NOMO-1 treated with dmso at 0.1 percent for 144 hours (cell line): ENCODE measurements around the gene PLEKHB1.

Experiments used
- DNase-seq: peaks from one replicate; lab custom pipeline; 2025; ENCODE audit not compliant: unreplicated experiment; lab: John Stamatoyannopoulos, UW

PLEKHB1 gene, protein sequence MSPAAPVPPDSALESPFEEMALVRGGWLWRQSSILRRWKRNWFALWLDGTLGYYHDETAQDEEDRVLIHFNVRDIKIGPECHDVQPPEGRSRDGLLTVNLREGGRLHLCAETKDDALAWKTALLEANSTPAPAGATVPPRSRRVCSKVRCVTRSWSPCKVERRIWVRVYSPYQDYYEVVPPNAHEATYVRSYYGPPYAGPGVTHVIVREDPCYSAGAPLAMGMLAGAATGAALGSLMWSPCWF

DNA sequence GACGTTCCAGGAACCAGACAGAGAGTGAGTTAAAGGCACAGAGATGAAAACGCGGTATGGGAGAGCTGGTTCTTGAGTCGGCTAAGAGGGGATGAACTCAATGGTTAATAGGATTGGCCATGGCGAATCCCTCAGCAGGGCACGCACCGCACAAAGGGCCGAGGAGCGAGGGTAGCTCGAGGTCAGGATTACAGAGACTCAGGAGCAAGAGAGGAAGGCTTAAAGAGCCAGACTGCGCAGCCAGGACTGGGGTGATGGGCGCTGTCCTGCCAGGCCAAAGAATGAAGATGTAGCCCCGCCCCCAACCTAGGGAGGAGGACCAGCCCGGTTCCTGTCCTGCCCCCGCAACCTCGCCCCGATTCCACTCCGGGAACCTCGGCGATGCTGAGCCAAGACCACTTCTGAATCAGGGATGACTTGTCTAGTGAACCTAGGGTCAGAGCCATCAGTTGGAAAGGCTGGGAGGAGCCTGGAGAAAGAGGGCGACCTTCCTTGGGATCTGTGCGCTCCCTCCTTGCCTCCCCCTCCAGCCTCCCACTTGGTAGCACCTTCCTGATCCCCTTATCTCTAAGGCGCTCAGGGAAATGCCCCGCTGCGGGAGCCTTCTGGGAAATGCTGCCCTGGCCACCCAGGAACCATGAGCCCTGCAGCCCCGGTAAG, at the start of gene PLEKHB1:
TSS of gene PLEKHB1 (plus strand) at position 610 of the 660 bp plus-strand sequence. CDS start at position 638, 28 bp downstream.
- DNase-seq, result no peak

DNA sequence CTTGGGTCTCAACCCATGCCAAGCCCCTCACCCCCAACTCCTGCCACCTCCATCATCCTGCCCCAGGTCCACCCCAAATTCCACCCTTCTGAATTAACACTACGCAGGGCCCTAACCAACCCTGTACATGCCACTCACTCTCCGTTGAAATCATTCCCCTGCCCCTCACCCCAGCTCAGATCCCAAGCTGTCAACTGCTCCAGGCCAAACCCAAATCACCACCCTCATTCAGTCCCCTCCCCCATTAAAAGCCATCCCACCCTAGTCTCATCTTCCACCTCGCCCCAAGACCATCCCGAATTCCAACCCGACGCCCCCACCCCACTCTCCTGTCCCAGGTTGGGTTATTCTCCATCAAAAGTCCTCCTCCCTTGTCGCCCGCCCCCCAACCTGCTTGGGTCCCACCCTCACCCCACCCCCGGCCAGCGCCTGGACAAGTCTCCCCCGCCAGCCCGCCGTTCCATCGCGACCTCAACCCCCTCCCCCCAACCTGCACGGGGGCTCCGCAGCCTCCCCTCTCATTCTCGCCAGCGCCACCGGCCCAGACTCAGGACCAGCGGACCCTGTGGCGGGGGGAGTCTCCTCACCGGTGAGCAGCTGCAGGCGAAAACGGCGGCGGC, 48.9 kb upstream of the PLEKHB1 start:
- no peak for DNase-seq

DNA sequence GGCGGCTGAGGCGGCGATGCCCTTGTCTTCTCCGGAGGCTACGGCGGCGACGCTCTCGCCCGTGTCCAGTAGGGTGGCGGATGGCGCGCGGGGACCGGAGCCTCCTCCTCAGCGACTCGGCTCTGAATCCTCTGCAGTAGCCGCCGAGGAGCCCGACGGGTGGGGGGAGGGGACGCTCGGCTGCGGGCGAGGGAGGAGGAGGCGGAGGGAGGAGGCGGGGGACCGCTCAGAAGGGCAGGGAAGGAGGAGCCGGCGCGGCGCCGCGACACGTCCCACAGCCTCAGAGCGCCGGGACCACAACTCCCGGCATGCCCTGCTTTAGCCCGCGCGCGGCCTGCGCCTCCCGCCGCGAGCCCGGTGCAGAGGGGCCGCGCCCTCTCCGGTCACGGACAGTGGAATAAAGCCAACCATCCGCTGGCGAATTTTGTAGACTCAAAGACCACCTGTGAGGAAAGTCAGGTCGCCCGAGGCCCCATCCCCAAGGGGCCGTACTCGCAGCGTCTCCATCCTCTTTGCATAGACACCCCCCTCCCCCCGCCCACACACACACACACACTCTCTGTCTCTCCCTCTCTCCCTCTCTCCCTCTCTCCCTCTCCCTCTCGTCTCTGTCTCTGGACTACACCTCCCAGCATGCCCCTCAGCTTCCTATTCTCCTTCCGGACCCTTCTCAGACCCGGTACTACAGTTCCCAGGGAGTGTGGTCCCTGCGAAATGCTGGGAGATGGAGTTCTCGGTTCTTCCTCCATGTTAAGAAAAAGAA, 48.2 kb upstream of the PLEKHB1 start, which contains the start of gene FAM168A:
TSS of gene FAM168A (minus strand) at position 157 of the 763 bp plus-strand sequence. CDS start 129,638 bp downstream, outside the sequence.
- DNase-seq, result peak; percentile 94

DNA sequence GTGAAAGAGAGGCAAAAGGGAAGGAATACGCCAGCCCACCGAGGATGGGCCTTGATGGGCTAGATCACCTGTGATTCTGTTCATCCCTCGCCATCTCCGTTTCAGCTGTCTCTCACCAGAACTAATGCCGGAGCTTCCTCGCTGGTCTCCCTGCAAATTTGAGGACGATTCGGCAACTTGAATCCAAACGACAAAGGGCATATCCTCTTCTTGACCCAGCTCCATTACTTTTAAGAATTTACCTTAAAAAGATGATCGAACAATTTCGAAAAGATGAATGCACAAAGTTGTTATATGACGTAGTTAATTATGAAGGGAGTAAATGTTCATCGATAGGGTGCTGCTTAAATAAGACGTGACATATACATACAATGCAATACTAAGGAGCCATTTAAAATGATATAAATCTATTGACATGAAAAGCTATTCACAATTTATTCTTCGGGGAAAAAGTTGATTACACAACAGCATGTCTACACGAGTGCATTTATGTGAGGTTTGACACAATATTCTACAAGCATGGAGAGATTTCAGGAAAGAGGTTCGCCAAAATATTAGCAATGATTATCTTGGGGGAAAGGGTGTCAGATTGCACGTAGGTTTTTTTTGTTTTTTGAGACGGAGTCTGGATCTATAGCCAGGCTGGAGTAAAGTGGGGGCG, 47.5 kb upstream of the PLEKHB1 start:
- DNase-seq, result no peak

DNA sequence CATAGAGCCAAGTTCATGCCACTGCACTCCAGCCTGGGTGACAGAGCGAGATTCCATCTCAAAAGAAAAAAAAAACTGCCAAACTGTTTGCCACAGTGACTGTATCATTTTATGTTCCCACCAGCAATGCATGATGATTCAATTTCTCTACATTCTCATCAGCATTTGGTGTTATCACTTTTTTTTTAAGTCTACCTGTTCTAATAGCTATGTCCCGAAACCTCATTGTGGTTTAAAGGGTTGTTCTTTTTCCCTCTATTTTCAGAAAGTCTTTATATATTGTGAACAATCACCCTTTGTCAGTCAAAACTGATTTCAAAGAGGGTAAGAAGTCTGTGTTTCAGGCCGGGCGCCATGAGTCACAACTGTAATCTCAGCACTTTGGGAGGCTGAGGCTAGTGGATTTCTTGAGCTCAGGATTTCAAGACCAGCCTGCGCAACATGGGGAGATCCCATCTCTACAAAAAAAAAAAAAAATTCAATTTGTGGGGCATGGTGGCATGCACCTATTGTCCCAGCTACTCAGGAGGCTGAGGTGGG, 33.7 kb upstream of the PLEKHB1 start:
- no peak for DNase-seq

DNA sequence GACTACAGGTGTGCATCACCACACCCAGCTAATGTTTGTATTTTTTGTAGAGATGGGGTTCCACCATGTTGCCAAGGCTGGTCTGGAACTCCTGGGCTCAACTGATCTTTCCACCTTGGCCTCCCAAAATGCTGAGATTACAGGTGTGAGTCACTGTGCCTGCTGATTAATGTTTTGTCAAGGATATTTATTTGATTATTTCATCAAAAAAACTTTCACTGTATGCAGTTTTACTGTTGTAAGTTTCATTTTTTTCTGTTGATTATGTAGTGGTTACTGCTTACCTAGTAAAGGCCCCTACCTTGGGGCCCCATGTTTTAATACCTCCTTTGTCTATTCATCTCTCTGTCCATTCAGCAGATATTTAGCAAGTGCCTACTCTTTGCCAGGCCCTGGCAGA, 31.8 kb upstream of the PLEKHB1 start:
- no peak for DNase-seq

DNA sequence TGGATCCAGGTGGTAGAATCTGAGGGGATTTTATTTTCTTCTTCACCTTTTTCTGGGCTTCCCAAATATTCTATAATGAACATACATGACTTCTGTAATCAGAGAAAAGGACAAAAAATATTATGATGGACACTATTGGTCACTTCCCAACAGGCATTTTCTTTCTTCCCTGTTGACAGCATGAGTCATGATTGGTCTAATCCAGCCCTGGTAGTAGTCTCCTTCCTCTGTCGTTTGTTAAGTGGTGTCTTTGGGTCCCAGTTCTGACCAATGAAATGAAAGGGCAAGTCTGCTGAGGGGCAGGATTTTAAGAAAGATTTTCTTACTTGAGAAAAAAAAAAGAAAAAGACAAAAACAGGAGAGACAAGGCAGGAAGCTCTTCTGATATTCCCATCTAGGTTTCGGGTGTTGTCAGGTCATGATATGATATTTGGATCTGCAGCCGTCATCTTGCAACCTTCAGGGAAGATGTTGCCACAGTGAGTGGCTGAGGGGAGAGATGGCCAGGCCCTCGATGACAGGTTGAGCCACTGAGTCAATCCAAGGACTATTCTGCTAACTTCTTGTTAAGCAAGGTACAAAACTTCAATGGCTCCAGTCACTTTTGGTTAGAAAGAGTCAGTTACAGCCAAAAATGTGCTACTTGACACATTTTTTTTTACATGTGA, 23.3 kb upstream of the PLEKHB1 start:
- DNase-seq, result no peak

DNA sequence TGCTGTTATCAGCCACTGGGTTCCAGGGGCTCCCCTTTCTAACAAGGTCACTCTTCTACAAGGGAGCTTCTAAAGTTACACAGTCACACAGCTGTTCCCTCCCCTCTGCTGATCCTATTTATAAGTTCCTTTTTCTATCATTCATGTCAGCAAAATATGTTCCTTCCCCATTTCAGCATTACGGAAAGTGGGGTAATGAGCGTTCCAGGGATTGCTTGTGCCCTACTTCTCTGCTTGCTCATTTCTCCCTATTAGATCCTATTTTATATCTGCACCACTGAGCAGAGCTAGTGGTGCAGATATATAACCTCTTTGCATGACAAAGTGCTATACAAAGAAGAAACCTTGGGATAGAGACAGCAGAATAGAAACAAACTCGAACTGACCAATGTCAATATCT, 22.7 kb upstream of the PLEKHB1 start:
- DNase-seq, result peak; percentile 62

DNA sequence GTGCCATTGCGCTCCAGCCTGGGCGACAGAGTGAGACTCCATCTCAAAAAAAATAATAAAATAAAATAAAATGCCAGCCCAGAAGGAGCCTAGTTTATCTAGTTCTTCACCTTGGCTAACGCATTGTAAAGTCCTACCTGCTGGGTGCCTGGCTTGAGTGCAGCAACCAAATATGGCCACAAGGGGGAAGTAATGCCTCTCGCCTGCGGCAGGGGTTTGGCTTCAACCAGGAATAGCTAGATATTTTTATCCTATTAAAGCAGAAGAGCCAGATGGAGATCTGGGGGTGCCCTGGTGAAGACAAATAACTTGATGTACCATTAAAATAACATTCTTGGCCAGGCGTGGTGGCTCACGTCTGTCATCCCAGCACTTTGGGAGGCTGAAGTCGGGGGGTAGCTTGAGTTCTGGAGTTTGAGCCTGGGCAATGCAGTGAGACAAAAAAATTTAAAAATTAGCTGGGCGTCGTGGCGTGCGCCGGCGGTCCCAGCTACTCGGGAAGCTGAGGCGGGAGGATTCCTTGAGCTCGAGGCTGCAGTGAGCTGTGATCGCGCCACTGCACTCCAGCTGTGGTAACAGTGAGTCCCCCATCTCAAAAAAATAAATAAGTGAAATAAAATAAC, 20.6 kb upstream of the PLEKHB1 start:
- peak; percentile 45 for DNase-seq

DNA sequence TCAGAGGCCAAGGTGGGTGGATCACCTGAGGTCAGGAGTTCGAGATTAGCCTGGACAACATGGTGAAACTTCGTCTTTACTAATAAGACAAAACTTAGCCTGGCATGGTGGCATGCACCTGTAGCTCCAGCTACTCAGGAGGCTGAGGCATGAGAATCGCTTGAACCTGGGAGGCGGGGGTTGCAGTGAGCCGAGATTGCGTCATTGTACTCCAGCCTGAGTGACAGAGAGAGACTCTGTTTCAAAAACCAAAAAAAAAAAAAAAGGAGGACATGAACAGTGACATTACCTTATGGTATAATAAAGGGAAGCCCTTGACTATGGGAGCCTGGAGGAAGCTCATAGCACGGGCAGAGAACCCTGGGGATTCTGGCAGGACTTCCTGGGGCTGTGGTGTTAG, 16.5 kb upstream of the PLEKHB1 start:
- DNase-seq, result no peak

DNA sequence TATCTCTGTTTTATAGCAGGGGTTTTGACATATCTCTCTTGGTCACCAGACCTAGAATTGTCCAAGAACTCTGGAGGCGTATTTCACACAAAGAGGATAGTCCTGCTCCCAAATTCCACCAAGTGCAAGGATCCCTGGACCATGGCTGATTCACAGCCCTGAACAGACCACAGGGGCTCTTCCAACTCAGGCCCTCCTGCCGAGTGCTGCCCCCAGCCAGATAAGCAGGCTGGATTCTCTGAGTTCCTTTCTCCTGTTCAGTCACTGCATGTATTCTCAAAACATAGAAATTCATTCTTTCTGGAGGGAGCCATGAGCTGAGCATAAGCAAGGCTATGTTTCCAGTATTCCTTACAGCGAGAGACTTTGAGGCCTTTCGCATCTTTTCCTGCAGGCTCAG, 13.4 kb upstream of the PLEKHB1 start:
- DNase-seq, result no peak

DNA sequence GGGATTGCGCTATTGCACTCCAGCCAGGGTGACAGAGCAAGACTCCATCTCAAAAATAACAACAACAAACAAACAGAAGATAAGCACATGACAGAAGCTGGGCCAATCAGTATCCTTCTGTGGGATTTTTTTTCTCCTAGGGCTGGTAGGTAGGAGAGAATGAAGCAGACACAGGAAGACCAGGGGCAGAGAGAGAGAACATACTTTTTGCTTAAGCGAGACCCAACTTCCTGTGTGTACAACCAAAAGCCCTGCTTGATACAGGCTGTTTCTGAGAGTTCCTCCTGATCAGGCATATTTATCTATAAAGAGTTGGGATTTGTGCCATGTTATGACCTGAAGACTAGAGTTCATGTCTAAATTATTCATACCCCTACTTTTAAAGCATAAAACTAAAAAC, 12.4 kb upstream of the PLEKHB1 start:
- DNase-seq, result no peak

DNA sequence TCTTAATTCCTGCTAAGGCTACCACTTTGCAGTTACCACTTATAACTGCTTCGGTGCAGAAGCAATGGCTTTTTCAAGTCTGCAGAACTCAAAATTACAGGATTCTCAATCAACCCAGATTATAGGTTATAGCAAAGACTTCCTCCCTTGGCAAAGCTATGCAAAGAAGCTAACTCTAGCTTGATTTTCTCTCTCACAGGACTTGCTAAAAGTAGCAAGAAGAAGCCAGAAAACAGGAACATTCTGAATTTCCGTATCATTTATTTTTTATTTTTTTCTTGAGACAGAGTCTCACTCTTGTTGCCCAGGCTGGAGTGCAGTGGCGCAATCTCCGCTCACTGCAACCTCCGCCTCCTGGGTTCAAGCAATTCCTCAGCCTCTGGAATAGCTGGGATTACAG, 10.7 kb upstream of the PLEKHB1 start:
- no peak for DNase-seq

DNA sequence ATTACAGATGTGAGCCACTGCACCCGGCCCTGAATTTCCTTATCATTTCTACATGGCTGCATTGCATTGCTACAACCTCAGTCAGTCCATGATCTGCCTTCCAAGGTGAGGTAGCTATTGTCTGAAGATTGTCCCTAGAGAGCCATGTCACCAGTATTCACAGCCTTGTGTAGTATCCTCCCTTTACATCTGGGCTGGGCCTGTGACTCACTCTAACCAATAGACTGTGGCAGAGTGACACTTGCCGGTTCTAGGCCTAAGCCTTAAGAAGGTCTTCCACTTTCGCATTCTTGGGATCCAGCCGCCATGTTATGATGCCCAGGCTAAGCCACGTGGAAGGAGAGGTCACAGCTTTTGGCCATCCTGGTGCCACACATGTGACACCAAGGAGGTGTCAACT, 10.1 kb upstream of the PLEKHB1 start:
- no peak for DNase-seq

DNA sequence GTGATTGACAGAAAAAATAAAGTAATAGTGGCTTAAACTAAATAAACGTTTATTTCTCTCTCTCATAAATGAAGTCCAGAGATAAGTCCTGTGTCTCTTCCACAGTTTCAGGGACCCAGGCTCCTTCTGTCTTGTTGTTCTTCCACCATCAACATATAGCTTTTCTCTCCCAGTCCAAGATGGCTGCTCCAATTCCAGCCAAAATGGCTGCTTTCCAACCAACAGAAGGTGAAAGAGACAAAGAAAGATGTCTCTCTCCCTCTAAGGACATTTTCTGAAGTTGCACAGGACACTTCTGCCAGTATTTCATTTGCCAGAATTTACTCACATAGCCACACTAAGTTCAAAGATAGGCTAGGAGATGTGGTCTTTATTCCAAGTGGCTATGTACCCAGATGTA, 9.4 kb upstream of the PLEKHB1 start:
- DNase-seq, result no peak

DNA sequence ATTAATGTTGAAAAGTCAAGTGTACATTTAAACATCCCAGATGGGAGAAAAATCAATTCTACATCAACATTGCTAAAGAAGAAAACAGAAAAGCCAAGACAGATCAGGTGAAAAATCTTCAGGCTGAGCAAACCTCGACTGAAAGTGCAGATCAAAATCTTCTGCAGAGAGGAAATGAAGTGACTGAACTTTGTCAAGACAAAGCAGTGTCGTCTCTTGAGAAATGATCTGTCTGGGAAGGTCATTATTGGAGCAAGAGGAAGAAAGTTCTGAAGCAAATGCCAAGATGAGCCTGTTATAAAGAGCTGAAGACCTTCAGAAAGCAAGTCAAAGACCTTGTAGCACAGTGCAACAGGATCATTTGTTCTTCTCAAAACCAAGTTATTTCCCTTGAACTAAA, 5.8 kb upstream of the PLEKHB1 start:
- DNase-seq, result no peak

DNA sequence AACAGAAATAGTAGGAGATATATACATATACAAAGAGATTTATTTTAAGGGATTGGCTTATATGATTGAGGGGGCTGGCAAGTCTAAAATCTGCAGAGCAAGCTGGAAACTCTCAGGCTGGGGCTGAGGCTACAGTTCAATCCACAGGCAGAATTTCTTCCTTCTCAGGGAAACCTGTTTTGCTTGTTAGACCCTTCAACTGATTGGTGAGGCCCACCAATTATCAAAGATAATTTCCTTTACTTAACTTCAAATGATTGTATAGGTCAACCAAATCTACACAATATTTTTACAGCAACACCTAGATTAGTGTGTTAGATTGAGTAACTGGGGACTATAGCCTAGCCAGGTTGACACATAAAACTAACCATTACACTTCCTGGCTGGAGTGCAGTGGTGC, 4.7 kb upstream of the PLEKHB1 start:
- DNase-seq, result no peak

DNA sequence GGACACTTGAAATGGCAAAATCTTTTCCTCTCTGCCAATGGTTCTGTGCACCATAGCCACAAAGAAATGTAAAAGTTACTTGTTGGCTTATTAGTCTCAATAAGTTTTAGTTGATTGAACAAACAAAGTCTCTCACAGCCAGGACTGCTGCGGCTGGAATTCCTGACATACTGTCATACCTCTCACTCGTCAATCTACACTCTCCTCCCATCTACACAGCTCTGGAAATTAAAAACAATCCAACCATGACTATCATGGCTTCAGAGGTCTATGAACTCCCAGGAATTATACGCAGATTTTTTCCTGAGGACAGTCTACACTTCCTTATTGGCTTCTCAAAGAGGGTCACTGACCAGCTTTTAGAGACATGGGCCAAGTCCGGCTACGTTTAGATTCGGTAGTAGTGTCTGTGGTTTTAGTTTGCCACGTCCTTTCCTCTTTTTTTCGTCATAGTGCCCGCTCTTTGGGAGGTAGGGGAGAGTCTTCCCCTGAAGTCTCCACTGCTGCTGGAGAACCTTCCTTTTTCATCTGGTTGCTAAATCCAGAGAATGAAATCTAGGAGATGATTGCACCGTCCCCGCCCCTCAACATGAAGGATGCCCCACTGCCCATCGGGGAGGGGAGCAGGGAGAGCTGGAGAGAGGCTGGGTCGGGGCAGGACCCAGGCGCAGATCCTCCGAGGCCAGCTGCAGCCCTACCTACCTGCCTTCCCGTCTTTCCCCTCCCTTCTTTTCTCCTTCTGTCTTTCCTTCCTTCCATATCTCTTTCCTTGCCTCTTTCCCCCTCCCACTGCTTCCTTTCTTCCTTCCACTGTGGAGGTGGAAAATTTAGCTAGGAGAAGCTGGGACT, 1.0 kb upstream of the PLEKHB1 start:
- no peak for DNase-seq
